Endothelial cell of umbilical vein (primary cell): ENCODE measurements around the gene CLTB. TPM values are rescaled to one million over a fixed set of nuclear protein-coding genes. Genes with fewer than 3 reads are reported as not detected.

ENCODE experiments used
- BruUV-seq: library from RNA; stranded (reverse); fragments of 400-500 nt; replicated peaks from 2 replicates; lab custom pipeline; 2021; lab: Mats Ljungman, UMichigan
- CTCF ChIA-PET: fragments of 300-600, 350-600 bp; sonication (Branson Sonifier 250); formaldehyde crosslinking; loops from one replicate; lab custom pipeline; 2021; ENCODE audit warnings: antibody characterized with exemption, inconsistent platforms; lab: Charles Lee
- POLR2A ChIA-PET: fragments of 300-600, 350-600 bp; sonication (Branson Sonifier 250); formaldehyde crosslinking; loops from one replicate; lab custom pipeline; 2021; ENCODE audit warnings: antibody characterized with exemption, inconsistent platforms; lab: Charles Lee
- DNase-seq: peaks from one replicate; pipeline ENCODE4 v3.0.0-alpha.2; 2011; ENCODE audit warnings: low read depth, low spot score
- FAIRE-seq: peaks from 2 replicates; lab custom pipeline; 2011; peaks lifted over from hg19 to GRCh38; lab: Jason Lieb, UNC
- H2AFZ ChIP-seq: 2 replicates; pipeline ENCODE4 v1.6.0; 2012; ENCODE audit warnings: low read depth, low read length, control low read depth, inconsistent platforms
- H3K27ac ChIP-seq: 2 replicates; pipeline ENCODE4 v1.5.1; 2011; ENCODE audit warnings: low read depth, mild to moderate bottlenecking, control low read depth, low read length, moderate library complexity; ENCODE audit not compliant: insufficient read depth
- H3K27me3 ChIP-seq, 2 experiments: 2 replicates each; pipeline versions ENCODE4 v1.6.0 to v1.6.1; 2011; ENCODE audit warnings: low read length in 2 of 2, mixed read lengths in 1 of 2; ENCODE audit not compliant: control insufficient read depth in 2 of 2, insufficient read depth in 2 of 2
- H3K36me3 ChIP-seq, 2 experiments: 2 replicates in 1 of 2; 3 replicates in 1 of 2; pipeline ENCODE4 v1.5.1; 2011; ENCODE audit warnings: low read length in 2 of 2, mild to moderate bottlenecking in 1 of 2, moderate library complexity in 1 of 2; ENCODE audit not compliant: control insufficient read depth in 2 of 2, insufficient read depth in 2 of 2; ENCODE audit errors: extremely low read depth in 1 of 2
- H3K4me1 ChIP-seq: 3 replicates; pipeline ENCODE4 v1.5.1; 2011; ENCODE audit warnings: mild to moderate bottlenecking, low read length; ENCODE audit not compliant: control insufficient read depth, insufficient read depth; ENCODE audit errors: extremely low read depth
- H3K4me2 ChIP-seq: 2 replicates; pipeline ENCODE4 v1.6.1; 2011; ENCODE audit warnings: low read length, control low read depth, mixed read lengths; ENCODE audit not compliant: insufficient read depth
- H3K4me3 ChIP-seq, 3 experiments: fragments of 200-600 bp in 1 of 3; sonication (generic), shearing (Covaris generic) in 1 of 3; replicated peaks in 1 of 3; 2 replicates each; pipeline ENCODE4 v1.5.1; 2011 to 2016; ENCODE audit warnings: control low read depth in 3 of 3, low read length in 3 of 3, mild to moderate bottlenecking in 2 of 3, inconsistent platforms in 1 of 3, low read depth in 1 of 3, moderate library complexity in 1 of 3; ENCODE audit not compliant: insufficient read depth in 1 of 3
- H3K79me2 ChIP-seq: 2 replicates; pipeline ENCODE4 v1.6.0; 2012; ENCODE audit warnings: low read length, inconsistent platforms; ENCODE audit not compliant: control insufficient read depth, insufficient read depth
- H3K9ac ChIP-seq: replicated peaks from 2 replicates; pipeline ENCODE3; 2011; ENCODE audit warnings: low read length, control low read depth; ENCODE audit not compliant: insufficient read depth; ENCODE audit errors: extremely low read depth
- H3K9me1 ChIP-seq: replicated peaks from 3 replicates; pipeline ENCODE4 v1.6.0; 2011; ENCODE audit warnings: mild to moderate bottlenecking, low read length; ENCODE audit not compliant: control insufficient read depth, insufficient read depth; ENCODE audit errors: extremely low read depth
- H3K9me3 ChIP-seq: replicated peaks from 2 replicates; pipeline ENCODE4 v1.5.1; 2012; ENCODE audit warnings: low read length, inconsistent platforms; ENCODE audit not compliant: control insufficient read depth, insufficient read depth
- H4K20me1 ChIP-seq: replicated peaks from 2 replicates; pipeline ENCODE3; 2011; ENCODE audit warnings: mild to moderate bottlenecking, low read length; ENCODE audit not compliant: control insufficient read depth, insufficient read depth; ENCODE audit errors: extremely low read depth
- EZH2 ChIP-seq: IDR thresholded peaks from 2 replicates; pipeline ENCODE4 v1.6.1; 2012; ENCODE audit warnings: borderline replicate concordance, low read depth, mild to moderate bottlenecking, moderate library complexity, low read length, inconsistent platforms; ENCODE audit not compliant: severe bottlenecking
- FOS ChIP-seq: IDR thresholded peaks from 2 replicates; pipeline ENCODE4 v1.6.1; 2011; ENCODE audit warnings: mild to moderate bottlenecking, low read length, moderate library complexity, borderline replicate concordance; ENCODE audit not compliant: insufficient read depth
- GATA2 ChIP-seq: IDR thresholded peaks from 2 replicates; pipeline ENCODE4 v1.7.0; 2011; ENCODE audit warnings: low read depth, mild to moderate bottlenecking, moderate library complexity, mixed read lengths, low read length; ENCODE audit not compliant: insufficient read length, insufficient read depth
- JUN ChIP-seq: IDR thresholded peaks from 2 replicates; pipeline ENCODE4 v1.6.1; 2011; ENCODE audit warnings: borderline replicate concordance, low read depth; ENCODE audit not compliant: insufficient read length, insufficient read depth
- MAX ChIP-seq: IDR thresholded peaks from 2 replicates; pipeline ENCODE4 v1.6.1; 2011; ENCODE audit not compliant: insufficient read depth, insufficient read length
- MYC ChIP-seq: IDR thresholded peaks from one replicate; pipeline ENCODE4 v1.6.1; 2011; ENCODE audit warnings: mild to moderate bottlenecking, low read depth, low read length
- POLR2A ChIP-seq: IDR thresholded peaks from 2 replicates; pipeline ENCODE4 v1.6.1; 2012; ENCODE audit warnings: low read depth, mild to moderate bottlenecking, control low read depth, low read length
- POLR2AphosphoS5 ChIP-seq: IDR thresholded peaks from 2 replicates; pipeline ENCODE4 v1.6.1; 2012; ENCODE audit warnings: low read depth, mild to moderate bottlenecking, control low read depth, low read length, moderate library complexity; ENCODE audit not compliant: insufficient read depth
- dilution Hi-C: fragments of 300-500 bp; cut with MboI; formaldehyde crosslinking; loops from one replicate; pipeline ENCODE4 v1.15.0; 2019; ENCODE audit warnings: low sequenced_read_pairs; ENCODE audit not compliant: extremely low pct_ligation_motif_present
- intact Hi-C: fragments of 100-400 bp; cut with micrococcal nuclease; formaldehyde crosslinking; loops from one replicate; pipeline ENCODE4 v1.10.0; 2022
- polyA plus RNA-seq, 4 experiments: library from polyadenylated mRNA; depleted of rRNA in 3 of 4; stranded (reverse) in 3 of 4; unstranded in 1 of 4; fragments of >200 nt; gene quantifications; 2 replicates each; pipeline versions ENCODE4 v1.2.1 to v1.2.3, GENCODE V29; 2011 to 2012; ENCODE audit warnings: missing spikeins in 1 of 4
- total RNA-seq: library from RNA; stranded (reverse); gene quantifications from 2 replicates; pipeline ENCODE4 v1.2.3, GENCODE V29; 2021
- TF ChIP-seq, protein P1 (sequence below), 2 donors: IDR thresholded peaks; 1 replicate in 1 of 2; 2 replicates in 1 of 2; pipeline ENCODE4 v1.5.1; 2011; ENCODE audit warnings: low read length in 2 of 2, mild to moderate bottlenecking in 2 of 2, moderate library complexity in 2 of 2, control low read depth in 1 of 2, inconsistent platforms in 1 of 2, low read depth in 1 of 2; ENCODE audit not compliant: insufficient read depth in 1 of 2; ENCODE audit errors: extremely low read depth in 1 of 2

Gene CLTB
- total and polyA plus RNA-seq, 2 donors (not counting 3 experiments of a cell fraction or from before 2014, with no cell fraction given): 73.2 to 111 TPM

DNA sequence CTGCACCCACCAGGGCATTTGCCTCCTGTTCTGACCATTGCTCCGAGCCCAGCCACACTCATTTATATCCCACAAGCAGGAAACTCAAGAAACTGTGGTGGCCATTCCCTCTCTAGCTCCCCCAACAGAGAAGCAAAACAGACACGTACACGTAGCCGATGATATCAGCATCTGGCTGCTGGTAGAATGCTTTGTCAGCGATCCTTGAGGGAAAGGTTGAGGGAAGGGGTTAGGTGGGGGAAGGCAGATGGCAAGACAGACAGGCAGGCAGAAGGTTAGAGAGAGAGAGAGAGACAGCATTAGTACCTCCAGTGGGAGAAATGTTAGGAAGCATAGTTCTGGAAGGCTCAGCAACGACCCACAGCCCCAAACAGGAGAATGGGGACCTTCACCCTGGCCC lies 20.0 kb downstream of the CLTB start:
- H3K9me1 ChIP-seq: no peaks in the 10 kb centered on the region
- TF ChIP-seq EZH2: no peak
- no peak for TF ChIP-seq JUN
- no peak for TF ChIP-seq POLR2A
- TF ChIP-seq FOS: no peak
- TF ChIP-seq MAX: no peak
- no peak for TF ChIP-seq GATA2
- TF ChIP-seq, protein P1, sequence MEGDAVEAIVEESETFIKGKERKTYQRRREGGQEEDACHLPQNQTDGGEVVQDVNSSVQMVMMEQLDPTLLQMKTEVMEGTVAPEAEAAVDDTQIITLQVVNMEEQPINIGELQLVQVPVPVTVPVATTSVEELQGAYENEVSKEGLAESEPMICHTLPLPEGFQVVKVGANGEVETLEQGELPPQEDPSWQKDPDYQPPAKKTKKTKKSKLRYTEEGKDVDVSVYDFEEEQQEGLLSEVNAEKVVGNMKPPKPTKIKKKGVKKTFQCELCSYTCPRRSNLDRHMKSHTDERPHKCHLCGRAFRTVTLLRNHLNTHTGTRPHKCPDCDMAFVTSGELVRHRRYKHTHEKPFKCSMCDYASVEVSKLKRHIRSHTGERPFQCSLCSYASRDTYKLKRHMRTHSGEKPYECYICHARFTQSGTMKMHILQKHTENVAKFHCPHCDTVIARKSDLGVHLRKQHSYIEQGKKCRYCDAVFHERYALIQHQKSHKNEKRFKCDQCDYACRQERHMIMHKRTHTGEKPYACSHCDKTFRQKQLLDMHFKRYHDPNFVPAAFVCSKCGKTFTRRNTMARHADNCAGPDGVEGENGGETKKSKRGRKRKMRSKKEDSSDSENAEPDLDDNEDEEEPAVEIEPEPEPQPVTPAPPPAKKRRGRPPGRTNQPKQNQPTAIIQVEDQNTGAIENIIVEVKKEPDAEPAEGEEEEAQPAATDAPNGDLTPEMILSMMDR (IDR thresholded peaks at IDR 0.05; ENCODE audit: extremely low read depth in 1 of 2, insufficient read depth in 1 of 2, low read depth in 1 of 2, low read length in 2 of 2): no peak
- TF ChIP-seq MYC: no peak
- no peak for TF ChIP-seq POLR2AphosphoS5
- no peaks in the 10 kb centered on the region for H4K20me1 ChIP-seq
- peaks cover 2 to 31% of the 10 kb centered on the region in 2 experiments for H3K36me3 ChIP-seq
- no peaks in the 10 kb centered on the region for H3K9me3 ChIP-seq
- H3K4me1 ChIP-seq: no peaks in the 10 kb centered on the region
- dilution Hi-C loops (no loop called here), intact Hi-C loops (no loop called here)
- ChIA-PET CTCF (no interaction called here), POLR2A (no interaction called here)
- no peak overlapping the region for H3K4me2 ChIP-seq
- no peak overlapping the region for H3K9ac ChIP-seq
- H3K27ac ChIP-seq: no peak overlapping the region
- no peak overlapping the region for H3K4me3 ChIP-seq
- no TSS peak for BruUV-seq
- FAIRE-seq (no peak), DNase-seq (no peak)
- H2AFZ ChIP-seq: no peak overlapping the region
- no peaks in the 10 kb centered on the region for H3K27me3 ChIP-seq
- H3K79me2 ChIP-seq: no peaks in the 10 kb centered on the region
